ENCODE data around the gene HIBADH.
"Not testable (repeated sequence)": the region's sequence is repeated elsewhere in the genome, so short reads cannot be mapped to it uniquely, and the experiment has no call there.

Gene HIBADH

DNA sequence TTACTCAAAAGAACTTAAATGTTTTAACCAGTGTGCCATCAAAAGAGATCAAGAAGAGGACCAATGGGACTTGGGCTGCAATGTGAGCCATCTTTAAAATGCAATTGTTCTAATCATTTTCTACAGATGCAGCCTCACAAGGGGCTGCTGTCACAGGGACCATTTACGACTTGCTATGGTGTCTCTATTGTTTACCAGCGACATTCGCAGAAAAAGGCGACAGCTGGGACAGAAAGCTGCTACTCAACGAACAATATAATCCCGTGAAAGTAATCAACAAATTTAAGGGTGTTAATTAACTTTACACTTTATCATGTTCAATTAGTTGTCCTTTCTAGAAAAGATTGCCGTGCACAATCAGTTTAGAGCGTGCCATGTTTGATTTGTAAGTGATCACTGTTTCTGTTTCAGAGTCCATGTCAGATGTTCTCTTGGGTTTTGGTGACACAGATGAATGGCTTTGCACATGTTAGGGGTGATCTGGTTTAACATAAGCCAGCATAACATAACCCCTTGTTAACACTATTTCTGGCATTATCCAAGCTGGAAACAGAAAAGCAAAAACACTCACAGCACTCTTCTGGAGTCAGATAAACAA is 110.8 kb downstream of the HIBADH start:
- no peak for DNase-seq (ENCODE audit: low read depth in 1 of 2, low spot score in 1 of 2)

DNA sequence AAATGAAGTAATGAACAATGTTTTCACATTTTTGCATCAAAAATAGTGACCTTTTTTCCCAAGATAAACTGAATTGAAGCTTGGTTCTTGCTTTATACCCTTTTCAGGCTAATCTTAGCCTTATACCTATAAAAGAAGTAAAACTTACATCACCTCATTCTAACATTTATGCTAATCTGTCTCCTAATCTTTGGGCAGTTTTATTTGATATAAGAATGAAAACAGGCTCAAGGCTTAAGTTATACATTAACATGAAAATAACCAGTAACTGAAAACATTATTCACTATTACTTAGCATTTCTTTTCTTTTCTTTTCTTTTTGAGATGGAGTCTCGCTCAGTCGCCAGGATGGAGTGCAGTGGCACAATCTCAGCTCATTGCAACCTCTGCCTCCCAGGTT is 113.1 kb downstream of the HIBADH start:
- DNase-seq (ENCODE audit: low read depth in 1 of 2, low spot score in 1 of 2) = no peak

GRCh38 chr7:27548304-27548703 is 114.4 kb downstream of the HIBADH start:
- DNase-seq (ENCODE audit: low read depth in 1 of 2, low spot score in 1 of 2) = no peak

DNA sequence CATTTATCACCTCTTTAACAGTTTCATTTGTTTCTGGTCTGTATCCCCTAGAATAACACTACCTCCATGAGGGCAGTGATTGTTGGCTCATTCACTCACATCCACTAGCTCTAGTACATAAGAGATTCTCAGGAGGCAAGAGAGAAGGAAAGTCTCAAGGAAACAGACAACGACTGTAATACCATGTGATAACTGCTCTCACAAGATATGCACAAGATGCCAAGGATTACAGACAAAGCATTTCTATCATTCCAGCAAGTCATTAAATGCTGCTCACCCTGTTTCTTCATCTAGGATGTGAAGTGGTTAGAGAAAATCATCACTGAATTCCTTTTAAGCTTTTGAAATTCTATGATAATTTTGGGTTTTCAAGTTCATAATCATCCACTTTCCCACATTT is 115.3 kb downstream of the HIBADH start:
- DNase-seq (ENCODE audit: low read depth in 1 of 2, low spot score in 1 of 2) = no peak

DNA sequence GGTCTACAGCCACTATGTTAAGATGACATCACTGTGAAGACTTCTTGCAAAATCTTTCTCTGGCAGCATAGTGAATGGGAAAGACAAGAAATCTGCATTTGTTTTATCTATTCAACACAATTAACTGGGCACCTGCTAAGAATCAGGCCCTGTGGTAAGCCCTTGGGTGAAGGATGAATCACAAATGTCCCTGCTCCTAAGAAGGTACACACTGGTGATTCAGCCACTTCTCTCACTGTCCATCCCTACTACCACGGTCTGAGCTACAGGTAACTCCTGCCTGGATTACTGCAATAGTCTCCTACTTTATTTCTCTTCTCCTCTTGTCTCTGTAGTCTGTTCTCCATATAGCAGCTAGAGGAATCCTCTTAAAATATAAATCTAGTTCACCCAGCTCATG is 116.1 kb downstream of the HIBADH start:
- no peak for DNase-seq (ENCODE audit: low read depth in 1 of 2, low spot score in 1 of 2)

GRCh38 chr7:27535795-27536194 is 126.9 kb downstream of the HIBADH start:
- DNase-seq (ENCODE audit: low read depth in 1 of 2, low spot score in 1 of 2) = no peak

- no peak for DNase-seq (ENCODE audit: low read depth in 1 of 2, low spot score in 1 of 2)
Measured at GRCh38 chr7:27533652-27534081, 129.0 kb downstream of the HIBADH start.

- DNase-seq (ENCODE audit: low read depth in 1 of 2, low spot score in 1 of 2) = no peak
Measured at GRCh38 chr7:27532314-27532713, 130.4 kb downstream of the HIBADH start.

DNA sequence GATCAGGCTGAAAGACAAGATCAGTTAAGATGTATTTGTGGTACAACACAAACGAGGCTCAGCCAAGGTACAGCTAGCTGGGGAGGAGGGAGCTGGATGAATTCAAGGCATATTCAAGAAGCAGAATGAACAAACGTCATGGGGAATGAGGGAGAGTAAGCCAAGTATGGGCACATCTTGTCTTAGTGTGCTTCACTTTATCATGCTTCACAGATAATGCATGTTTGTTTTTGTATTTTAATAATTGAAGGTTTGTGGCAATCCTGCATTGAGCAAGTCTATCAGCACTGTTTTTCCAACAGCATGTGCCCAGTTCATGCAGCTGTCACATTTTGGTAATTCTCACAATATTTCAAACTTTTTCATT is 135.4 kb downstream of the HIBADH start:
- no peak for DNase-seq (ENCODE audit: low read depth in 1 of 2, low spot score in 1 of 2)

DNA sequence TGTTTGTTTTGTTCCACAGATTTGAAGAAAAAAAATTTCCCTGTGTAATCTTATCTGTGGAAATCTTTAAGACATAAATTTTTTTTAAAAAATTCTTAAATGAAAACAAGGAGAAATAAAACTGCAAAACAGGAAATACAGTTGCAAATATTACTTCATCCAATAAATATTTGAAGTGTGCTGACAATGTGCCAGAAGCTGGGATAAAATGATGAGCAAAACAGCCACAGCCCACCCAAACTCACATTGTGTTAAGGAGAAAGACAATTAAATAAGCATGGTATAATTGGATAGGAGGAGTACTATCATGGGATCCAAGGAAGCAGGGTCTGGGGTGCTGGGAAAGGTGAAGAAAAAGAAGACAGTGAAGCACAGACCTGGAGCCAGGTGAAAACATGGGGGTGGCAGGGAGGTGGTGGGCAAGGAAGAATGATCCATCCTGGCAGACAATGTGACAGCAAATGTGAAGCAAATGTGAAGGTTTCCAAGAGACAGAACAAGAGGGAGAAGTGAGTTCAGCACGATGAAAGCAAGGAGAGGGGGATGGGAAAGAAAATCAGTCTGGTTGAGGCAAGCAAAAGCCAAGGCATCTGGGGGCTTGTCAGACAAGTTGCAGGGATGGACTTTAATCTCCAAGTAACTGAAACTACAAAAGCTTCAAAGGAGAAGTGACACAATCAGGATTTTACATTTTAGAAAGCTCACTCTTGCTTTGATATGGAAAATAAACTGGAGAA is 135.9 kb downstream of the HIBADH start:
- DNase-seq (ENCODE audit: low read depth in 1 of 2, low spot score in 1 of 2) = no peak

DNA sequence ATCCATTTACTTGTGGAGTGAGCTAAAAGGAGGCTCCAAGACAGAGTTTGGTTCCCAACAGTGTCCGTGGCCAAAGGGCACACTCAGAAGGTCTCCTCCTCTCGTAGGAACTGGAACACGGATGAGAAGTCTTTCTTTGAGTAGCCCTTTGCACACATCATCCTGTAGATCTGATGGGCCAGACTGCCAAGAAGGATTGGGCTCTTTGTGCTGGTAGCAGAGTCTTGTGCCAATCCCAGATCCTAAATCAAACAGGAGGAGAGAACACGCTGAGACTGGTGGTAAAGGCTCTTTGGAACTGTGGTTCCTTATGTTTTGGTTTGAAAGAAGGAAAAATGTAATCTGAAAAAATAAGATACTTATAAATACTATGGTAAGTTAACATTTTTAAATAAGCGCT is 136.6 kb downstream of the HIBADH start:
- no peak for DNase-seq (ENCODE audit: low read depth in 1 of 2, low spot score in 1 of 2)

GRCh38 chr7:27523321-27523720 is 139.4 kb downstream of the HIBADH start:
- no peak for DNase-seq (ENCODE audit: low read depth in 1 of 2, low spot score in 1 of 2)

GRCh38 chr7:27522566-27522965 is 140.1 kb downstream of the HIBADH start:
- no peak for DNase-seq (ENCODE audit: low read depth in 1 of 2, low spot score in 1 of 2)

- no peak for DNase-seq (ENCODE audit: low read depth in 1 of 2, low spot score in 1 of 2)
Measured at GRCh38 chr7:27520815-27521790, 141.6 kb downstream of the HIBADH start.

- no peak for DNase-seq (ENCODE audit: low read depth in 1 of 2, low spot score in 1 of 2)
Measured at GRCh38 chr7:27519793-27520469, 142.8 kb downstream of the HIBADH start.

DNA sequence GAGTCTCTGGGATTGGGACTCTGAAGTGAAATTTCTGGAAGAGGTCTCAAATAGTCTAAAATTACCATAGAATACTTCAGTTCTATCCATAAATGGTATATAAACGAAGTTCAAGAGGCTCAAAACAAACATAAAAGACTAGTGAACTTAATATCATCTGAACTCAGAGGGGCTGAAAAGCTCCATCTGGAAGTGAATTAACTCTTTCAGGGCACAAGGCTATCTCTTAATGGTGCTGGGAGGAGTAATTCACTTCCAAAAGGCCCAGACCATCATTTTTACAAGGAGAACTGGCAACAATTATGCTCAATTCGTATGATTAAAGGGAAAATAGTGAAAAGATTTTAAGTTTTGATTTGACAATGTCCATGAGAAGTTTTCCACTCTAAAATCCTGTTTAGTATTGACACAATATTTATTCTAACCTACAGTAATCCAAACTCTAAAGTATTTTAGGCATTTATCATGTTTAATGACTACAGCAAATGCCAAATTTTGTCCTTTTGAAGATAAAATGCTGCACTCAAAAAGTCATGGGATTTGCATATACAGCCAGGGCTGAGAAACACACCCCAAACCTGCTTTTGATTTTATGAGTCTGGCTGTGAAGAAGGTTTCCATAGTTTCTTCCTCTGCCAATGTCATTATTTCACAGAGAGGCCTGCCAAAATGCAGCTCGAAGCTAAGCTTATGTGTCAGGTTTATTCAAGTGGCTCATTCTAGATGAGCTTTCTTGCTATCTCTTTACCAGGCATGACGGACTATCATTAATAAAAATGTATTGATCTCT is 143.9 kb downstream of the HIBADH start:
- no peak for DNase-seq (ENCODE audit: low read depth in 1 of 2, low spot score in 1 of 2)

DNA sequence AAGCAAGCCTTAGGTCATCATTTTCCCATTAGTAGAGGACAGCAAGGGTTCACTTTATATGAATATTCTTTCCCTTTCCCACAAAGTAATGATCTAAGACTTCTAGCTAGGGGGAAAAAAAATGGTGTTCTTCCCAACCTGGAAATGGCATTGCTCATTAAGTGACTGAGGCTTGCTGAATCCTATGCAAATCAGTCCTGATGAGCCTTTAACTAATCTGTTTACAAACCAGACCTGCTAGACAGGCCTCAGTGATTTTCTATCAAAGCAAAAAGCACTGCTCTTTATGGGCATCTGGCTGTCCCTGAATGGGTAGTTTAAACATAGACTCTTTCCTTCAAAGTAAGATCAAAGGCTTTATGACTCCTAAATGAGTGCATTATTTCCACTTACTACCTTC is 146.3 kb downstream of the HIBADH start:
- DNase-seq (ENCODE audit: low read depth in 1 of 2, low spot score in 1 of 2) = no peak

DNA sequence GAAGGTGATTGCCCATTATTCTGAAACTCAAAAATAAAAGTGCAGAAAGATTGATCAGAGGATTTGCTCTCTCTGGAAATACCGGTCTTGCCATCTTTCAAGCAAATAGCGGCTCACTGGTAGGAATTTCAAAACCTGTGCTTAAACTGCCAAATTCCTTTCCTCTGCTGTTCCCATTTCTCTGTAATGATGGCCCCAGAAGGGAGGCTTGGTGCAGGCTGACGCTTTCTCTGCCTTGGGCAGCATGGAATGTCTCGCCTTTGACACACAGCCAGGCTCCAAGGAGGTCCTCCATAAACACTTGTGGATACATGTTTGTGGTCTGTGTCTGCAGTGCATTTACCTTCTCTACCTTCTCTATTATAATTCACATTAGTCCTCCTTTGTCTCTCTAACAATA is 146.8 kb downstream of the HIBADH start:
- DNase-seq (ENCODE audit: low read depth in 1 of 2, low spot score in 1 of 2) = no peak

GRCh38 chr7:27514861-27515260 is 147.8 kb downstream of the HIBADH start:
- DNase-seq (ENCODE audit: low read depth in 1 of 2, low spot score in 1 of 2) = no peak

DNA sequence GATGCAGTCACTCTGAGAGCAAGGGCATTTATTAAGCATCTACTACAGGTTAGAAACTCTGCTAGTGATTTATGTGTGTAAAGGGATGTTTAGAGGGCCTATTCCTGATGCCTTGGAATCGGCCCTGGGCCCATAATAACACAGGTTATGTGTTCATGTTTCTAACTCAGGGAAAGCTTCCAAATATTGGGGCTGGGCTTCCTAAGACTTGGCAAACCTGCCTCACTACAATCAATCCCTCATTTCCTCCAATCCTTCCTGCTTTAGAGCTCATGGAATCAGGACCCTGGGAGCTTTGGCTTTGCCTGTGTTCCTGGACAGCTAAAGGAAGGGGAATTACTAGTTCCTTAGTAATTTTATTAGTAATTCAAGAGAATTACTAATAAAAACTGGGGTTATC is 148.8 kb downstream of the HIBADH start:
- no peak for DNase-seq (ENCODE audit: low read depth in 1 of 2, low spot score in 1 of 2)

- not testable (repeated sequence) for DNase-seq (ENCODE audit: low read depth in 1 of 2, low spot score in 1 of 2)
Measured at GRCh38 chr7:27511370-27511769, 151.3 kb downstream of the HIBADH start.

Measured in stimulated activated CD4-positive, alpha-beta T cell treated with anti-CD3 and anti-CD28 coated beads, Interleukin-15, amount 100 ng/mL, for 1 hour (primary cell).